Endothelial cell (in vitro differentiated cells): ENCODE results near the gene ADAMTS16. TPM values are rescaled to one million over a fixed set of nuclear protein-coding genes. Genes with fewer than 3 reads are reported as not detected.

Experiments
- DNase-seq: peaks from one replicate; pipeline ENCODE4 v3.0.0; 2021; ENCODE audit warnings: low spot score
- H3K27ac Mint-ChIP-seq: one replicate; pipeline ENCODE4 v1.8.0; 2021; ENCODE audit warnings: mixed read lengths, inconsistent platforms; ENCODE audit not compliant: unreplicated experiment
- H3K27me3 Mint-ChIP-seq: one replicate; pipeline ENCODE4 v1.8.0; 2021; ENCODE audit warnings: mild to moderate bottlenecking, moderate library complexity, mixed read lengths, inconsistent platforms; ENCODE audit not compliant: unreplicated experiment
- H3K36me3 Mint-ChIP-seq: one replicate; pipeline ENCODE4 v1.8.0; 2021; ENCODE audit warnings: mild to moderate bottlenecking, low read depth, mixed read lengths, inconsistent platforms; ENCODE audit not compliant: unreplicated experiment
- H3K4me1 Mint-ChIP-seq: one replicate; pipeline ENCODE4 v1.8.0; 2021; ENCODE audit warnings: mild to moderate bottlenecking, mixed read lengths, inconsistent platforms; ENCODE audit not compliant: unreplicated experiment
- H3K4me3 Mint-ChIP-seq: one replicate; pipeline ENCODE4 v1.8.0; 2021; ENCODE audit warnings: mild to moderate bottlenecking, mixed read lengths, inconsistent platforms; ENCODE audit not compliant: unreplicated experiment
- H3K9me3 Mint-ChIP-seq: one replicate; pipeline ENCODE4 v1.8.0; 2021; ENCODE audit warnings: mixed read lengths, inconsistent platforms; ENCODE audit not compliant: unreplicated experiment
- total RNA-seq: library from RNA; stranded (reverse); fragmentation: NEBNext Ultra II Directional; extraction: Animal tissue kit (Norgen Biotek cat#: 25700); gene quantifications from one replicate; pipeline ENCODE4 v1.2.1, GENCODE V29; 2021; ENCODE audit not compliant: unreplicated experiment
- TF ChIP-seq, protein P1 (sequence below): fragments of 200-600 bp; sonication (generic); IDR thresholded peaks from one replicate; pipeline ENCODE4 v1.5.0; 2021; ENCODE audit warnings: antibody characterized with exemption; ENCODE audit not compliant: unreplicated experiment

Gene ADAMTS16
- total RNA-seq, 1 donor from 2014 or later = 27.8 TPM

DNA sequence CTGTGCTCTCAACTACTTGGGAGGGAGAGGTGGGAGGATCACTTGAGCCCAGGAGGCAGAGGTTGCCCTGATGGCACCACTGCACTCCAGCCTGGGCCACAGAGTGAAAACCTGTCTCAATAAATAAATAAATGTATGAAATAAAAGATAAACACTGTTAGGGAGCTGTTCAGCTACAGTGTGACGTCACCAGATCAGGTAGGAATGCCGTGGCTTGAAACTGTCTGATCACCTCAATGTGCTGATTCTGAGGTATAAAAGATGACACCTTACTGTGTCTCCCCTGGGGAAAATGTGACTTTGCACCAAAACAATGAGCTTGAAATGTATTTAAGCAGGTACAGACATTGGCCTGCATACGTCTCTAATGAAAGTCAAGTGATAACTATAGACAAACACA, 133.3 kb downstream of the ADAMTS16 start:
- peaks cover 4% of the 10 kb centered on the region for H3K4me1 Mint-ChIP-seq
- no peak for DNase-seq
- H3K27ac Mint-ChIP-seq = no peak overlapping the region
- H3K27me3 Mint-ChIP-seq = peaks cover 4% of the 10 kb centered on the region
- no peaks in the 10 kb centered on the region for H3K36me3 Mint-ChIP-seq
- H3K4me3 Mint-ChIP-seq = no peak overlapping the region
- TF ChIP-seq, protein P1, sequence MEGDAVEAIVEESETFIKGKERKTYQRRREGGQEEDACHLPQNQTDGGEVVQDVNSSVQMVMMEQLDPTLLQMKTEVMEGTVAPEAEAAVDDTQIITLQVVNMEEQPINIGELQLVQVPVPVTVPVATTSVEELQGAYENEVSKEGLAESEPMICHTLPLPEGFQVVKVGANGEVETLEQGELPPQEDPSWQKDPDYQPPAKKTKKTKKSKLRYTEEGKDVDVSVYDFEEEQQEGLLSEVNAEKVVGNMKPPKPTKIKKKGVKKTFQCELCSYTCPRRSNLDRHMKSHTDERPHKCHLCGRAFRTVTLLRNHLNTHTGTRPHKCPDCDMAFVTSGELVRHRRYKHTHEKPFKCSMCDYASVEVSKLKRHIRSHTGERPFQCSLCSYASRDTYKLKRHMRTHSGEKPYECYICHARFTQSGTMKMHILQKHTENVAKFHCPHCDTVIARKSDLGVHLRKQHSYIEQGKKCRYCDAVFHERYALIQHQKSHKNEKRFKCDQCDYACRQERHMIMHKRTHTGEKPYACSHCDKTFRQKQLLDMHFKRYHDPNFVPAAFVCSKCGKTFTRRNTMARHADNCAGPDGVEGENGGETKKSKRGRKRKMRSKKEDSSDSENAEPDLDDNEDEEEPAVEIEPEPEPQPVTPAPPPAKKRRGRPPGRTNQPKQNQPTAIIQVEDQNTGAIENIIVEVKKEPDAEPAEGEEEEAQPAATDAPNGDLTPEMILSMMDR = no peak
- no peaks in the 10 kb centered on the region for H3K9me3 Mint-ChIP-seq

DNA sequence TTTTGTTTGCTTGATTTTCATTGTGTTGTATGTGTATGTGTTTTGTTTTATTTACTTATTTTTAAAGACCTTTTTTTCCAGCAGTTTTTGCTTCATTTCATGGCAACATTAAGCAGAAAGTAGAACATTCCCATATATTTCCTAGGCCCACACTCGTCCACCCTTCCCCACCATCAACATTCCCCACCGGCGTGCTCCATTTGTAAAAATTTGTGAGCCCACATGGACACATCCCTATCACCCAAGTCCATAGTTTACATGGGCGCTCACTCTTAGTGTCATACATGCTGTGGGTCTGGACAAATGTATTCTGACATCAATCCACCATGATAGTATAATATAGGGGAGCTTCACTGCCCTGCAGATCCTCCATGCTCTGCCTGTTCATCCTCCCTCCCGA, 133.8 kb downstream of the ADAMTS16 start:
- TF ChIP-seq, protein P1 = no peak
- Mint-ChIP-seq H3K4me3 (no peak overlapping the region), H3K4me1 (peaks cover 4% of the 10 kb centered on the region)

DNA sequence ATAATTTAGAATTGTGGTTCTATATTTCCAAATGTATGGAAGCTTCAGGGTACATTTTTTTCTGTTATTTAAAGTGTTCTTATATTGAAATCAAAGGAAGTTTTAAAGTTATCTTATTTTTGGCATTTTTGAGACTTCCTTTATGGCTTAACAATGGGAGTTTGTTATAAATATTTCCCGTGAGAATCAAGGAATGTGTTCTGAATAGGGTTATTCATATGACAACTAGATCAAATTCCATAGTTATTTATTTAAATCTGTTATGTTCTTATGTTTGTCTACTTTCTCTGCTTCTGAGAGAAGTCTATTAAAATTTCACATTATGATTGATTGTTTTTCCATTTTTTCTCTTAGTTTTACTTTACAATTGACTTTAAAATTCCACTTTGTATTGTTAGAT, 135.1 kb downstream of the ADAMTS16 start:
- no peak overlapping the region for H3K27ac Mint-ChIP-seq
- H3K4me3 Mint-ChIP-seq = no peak overlapping the region
- H3K4me1 Mint-ChIP-seq = peaks cover 11% of the 10 kb centered on the region
- TF ChIP-seq, protein P1 = no peak
- H3K9me3 Mint-ChIP-seq = no peaks in the 10 kb centered on the region
- DNase-seq = no peak
- H3K36me3 Mint-ChIP-seq = no peaks in the 10 kb centered on the region
- H3K27me3 Mint-ChIP-seq = peaks cover 4% of the 10 kb centered on the region

More for the DNA sequence above, 133.8 kb downstream of the ADAMTS16 start:
- Mint-ChIP-seq H3K27me3 (peaks cover 4% of the 10 kb centered on the region), H3K9me3 (no peaks in the 10 kb centered on the region), H3K36me3 (no peaks in the 10 kb centered on the region), H3K27ac (no peak overlapping the region)
- DNase-seq = no peak

DNA sequence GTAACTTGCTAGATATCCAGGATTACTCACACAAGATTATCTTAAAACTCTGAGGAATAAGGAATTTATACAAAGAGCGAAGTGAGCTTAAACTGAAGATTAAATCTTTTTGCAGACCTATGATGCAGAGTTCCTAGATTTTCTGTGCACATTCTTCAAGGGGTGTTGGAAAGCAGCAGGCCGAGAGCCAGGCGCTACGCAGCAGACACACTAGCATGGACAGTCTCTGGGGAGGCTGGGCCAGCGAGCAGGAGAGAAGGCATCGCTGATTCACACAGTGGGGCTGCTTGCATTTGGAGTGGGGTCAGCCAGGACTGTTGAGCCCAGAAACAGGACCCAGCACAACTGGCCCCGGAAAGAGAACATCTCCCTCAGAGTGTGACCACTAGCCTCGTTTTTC, 136.3 kb downstream of the ADAMTS16 start:
- Mint-ChIP-seq H3K4me1 (peaks cover 10% of the 10 kb centered on the region), H3K27ac (no peak overlapping the region), H3K4me3 (no peak overlapping the region), H3K9me3 (no peaks in the 10 kb centered on the region), H3K36me3 (no peaks in the 10 kb centered on the region), H3K27me3 (peaks cover 4% of the 10 kb centered on the region)
- DNase-seq = no peak
- TF ChIP-seq, protein P1 = no peak

DNA sequence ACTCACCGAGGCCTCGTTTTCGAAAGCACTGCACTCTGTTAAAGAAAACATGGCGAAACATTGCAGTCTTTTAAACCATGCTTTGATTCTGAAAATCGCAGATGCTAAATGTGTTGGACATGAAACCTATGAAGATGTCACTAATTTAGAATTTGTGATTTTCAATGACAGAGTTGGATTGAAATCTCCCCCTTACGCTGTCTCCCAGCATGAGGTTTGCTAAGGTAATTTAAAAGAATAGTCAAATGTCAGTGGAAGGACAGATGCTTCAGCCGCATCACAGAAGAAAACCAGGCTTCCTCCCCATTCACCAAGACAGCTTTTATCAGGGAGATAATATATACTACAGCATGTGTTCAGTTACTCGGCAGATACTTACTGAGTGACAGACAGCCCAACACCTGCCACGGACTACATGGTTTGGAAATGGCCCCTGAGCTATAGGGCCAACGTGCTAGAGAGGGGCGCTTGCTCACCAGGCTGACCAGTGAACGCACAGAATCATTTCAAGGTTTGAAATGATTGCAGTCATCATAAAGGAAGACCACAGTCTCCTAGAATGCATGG, 136.9 kb downstream of the ADAMTS16 start:
- DNase-seq = no peak
- peaks cover 4% of the 10 kb centered on the region for H3K27me3 Mint-ChIP-seq
- H3K4me1 Mint-ChIP-seq = peaks cover 7% of the 10 kb centered on the region
- no peaks in the 10 kb centered on the region for H3K9me3 Mint-ChIP-seq
- H3K27ac Mint-ChIP-seq = no peak overlapping the region
- no peaks in the 10 kb centered on the region for H3K36me3 Mint-ChIP-seq
- TF ChIP-seq, protein P1 = no peak
- H3K4me3 Mint-ChIP-seq = no peak overlapping the region
